Endodermal cell (in vitro differentiated cells): Measurements from ENCODE around the gene GOLGA2. TPM values are rescaled to one million over a fixed set of nuclear protein-coding genes. Genes with fewer than 3 reads are reported as not detected.

Source experiments
- DNase-seq: peaks from one replicate; pipeline ENCODE4 v3.0.0-alpha.2; 2017
- H3K27ac ChIP-seq: 2 replicates; pipeline ENCODE4 v1.5.1; 2013; ENCODE audit warnings: mild to moderate bottlenecking, low read depth, low read length, moderate library complexity
- H3K27me3 ChIP-seq: 2 replicates; pipeline ENCODE4 v1.6.1; 2013; ENCODE audit warnings: mild to moderate bottlenecking, low read length, moderate library complexity; ENCODE audit not compliant: insufficient read depth, control insufficient read depth, poor library complexity, severe bottlenecking
- H3K36me3 ChIP-seq: 2 replicates; pipeline ENCODE4 v1.7.0; 2013; ENCODE audit warnings: mild to moderate bottlenecking, low read length, moderate library complexity; ENCODE audit not compliant: control insufficient read depth, insufficient read depth
- H3K4me1 ChIP-seq: one replicate; pipeline ENCODE4 v1.7.0; 2013; ENCODE audit warnings: low read length; ENCODE audit not compliant: control insufficient read depth, insufficient read depth
- H3K4me3 ChIP-seq: 2 replicates; pipeline ENCODE4 v1.5.1; 2013; ENCODE audit warnings: mild to moderate bottlenecking, low read length, moderate library complexity
- H3K9ac ChIP-seq: 2 replicates; pipeline ENCODE4 v1.6.1; 2013; ENCODE audit warnings: mild to moderate bottlenecking, low read length, moderate library complexity; ENCODE audit not compliant: poor library complexity, severe bottlenecking; ENCODE audit errors: extremely low read depth
- H3K9me3 ChIP-seq: 2 replicates; pipeline ENCODE4 v1.6.1; 2013; ENCODE audit warnings: mild to moderate bottlenecking, low read length, moderate library complexity; ENCODE audit not compliant: control insufficient read depth
- H3K27ac Mint-ChIP-seq: 2 replicates; pipeline ENCODE4 v1.8.0; 2020; ENCODE audit warnings: mixed read lengths
- H3K27me3 Mint-ChIP-seq: 2 replicates; pipeline ENCODE4 v1.8.0; 2021; ENCODE audit warnings: mild to moderate bottlenecking, mixed read lengths; ENCODE audit not compliant: insufficient read depth
- H3K36me3 Mint-ChIP-seq: 2 replicates; pipeline ENCODE4 v1.8.0; 2020; ENCODE audit warnings: low read depth, mixed read lengths
- H3K4me1 Mint-ChIP-seq: 2 replicates; pipeline ENCODE4 v1.8.0; 2020; ENCODE audit warnings: mixed read lengths
- H3K4me3 Mint-ChIP-seq: 2 replicates; pipeline ENCODE4 v1.8.0; 2020; ENCODE audit warnings: mild to moderate bottlenecking, moderate library complexity, mixed read lengths
- H3K9me3 Mint-ChIP-seq: 2 replicates; pipeline ENCODE4 v1.8.0; 2020; ENCODE audit warnings: mild to moderate bottlenecking, mixed read lengths
- WGBS, 2 experiments: methylation state at CpG; one replicate each; pipeline versions ENCODE4 v1.1.5 to v1.1.7; 2013; ENCODE audit warnings: missing lambda C conversion rate in 2 of 2, mixed read lengths in 1 of 2; ENCODE audit not compliant: insufficient coverage in 1 of 2, insufficient read length in 1 of 2; 5-methylcytosine and 5-hydroxymethylcytosine counted together
- total RNA-seq, 2 donors: library from RNA; stranded (reverse); fragmentation: NEBNext Ultra II Directional in 1 of 2; extraction: Animal tissue kit (Norgen Biotek cat#: 25700) in 1 of 2; gene quantifications; 2 replicates in 1 of 2; 3 replicates in 1 of 2; pipeline ENCODE4 v1.2.1, GENCODE V29; 2021
- TF ChIP-seq, protein P1 (sequence below): fragments of 200-600 bp; sonication (generic); conservative IDR thresholded peaks from 2 replicates; pipeline ENCODE4 v1.5.0; 2021; ENCODE audit warnings: antibody characterized with exemption, mild to moderate bottlenecking

The GOLGA2 gene
- total RNA-seq, 2 donors from 2014 or later, result 91.9 to 101 TPM

DNA sequence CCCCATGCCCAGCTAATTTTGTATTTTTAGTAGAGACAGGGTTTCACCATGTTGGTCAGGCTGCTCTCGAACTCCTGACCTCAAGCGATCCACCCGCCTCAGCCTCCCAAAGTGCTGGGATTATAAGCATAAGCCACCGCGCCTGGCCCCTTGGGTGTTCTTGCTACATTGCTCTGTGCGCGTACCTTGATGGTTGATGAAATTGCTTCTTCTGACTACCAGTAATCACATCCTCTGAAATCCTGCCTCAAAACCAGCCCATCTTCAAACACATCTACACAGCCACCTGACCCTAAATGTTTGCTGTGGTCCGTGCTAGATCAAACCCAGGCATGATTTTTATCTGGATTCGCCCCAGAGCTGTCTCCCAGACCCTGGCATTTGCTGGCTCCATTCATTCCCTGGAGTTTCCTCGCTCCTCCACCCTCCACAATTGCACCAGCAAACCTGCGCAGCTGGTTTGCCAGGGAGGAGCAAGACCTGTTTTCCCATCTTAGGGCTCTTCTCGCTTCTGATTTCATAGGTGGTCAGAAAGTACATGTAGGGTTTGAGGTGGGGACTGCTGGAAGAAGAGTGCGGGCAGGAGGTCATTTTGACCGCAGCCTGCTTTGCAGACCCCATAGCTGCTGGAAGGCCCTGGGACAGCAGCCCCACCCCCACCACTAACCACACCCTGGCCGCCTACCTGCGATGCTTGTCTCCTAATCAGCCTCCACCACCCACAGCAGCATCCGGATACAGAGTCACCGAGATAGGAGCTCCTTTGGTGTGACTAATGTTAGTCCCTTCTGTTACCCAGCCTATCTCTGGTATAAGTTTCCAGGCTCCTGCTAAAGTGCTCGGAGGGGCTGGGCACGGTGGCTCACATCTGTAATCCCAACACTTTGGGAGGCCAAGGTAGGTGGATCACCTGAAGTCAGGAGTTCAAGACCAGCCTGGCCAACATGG lies 23.0 kb upstream of the GOLGA2 start:
- no peak for DNase-seq
- TF ChIP-seq, protein P1, sequence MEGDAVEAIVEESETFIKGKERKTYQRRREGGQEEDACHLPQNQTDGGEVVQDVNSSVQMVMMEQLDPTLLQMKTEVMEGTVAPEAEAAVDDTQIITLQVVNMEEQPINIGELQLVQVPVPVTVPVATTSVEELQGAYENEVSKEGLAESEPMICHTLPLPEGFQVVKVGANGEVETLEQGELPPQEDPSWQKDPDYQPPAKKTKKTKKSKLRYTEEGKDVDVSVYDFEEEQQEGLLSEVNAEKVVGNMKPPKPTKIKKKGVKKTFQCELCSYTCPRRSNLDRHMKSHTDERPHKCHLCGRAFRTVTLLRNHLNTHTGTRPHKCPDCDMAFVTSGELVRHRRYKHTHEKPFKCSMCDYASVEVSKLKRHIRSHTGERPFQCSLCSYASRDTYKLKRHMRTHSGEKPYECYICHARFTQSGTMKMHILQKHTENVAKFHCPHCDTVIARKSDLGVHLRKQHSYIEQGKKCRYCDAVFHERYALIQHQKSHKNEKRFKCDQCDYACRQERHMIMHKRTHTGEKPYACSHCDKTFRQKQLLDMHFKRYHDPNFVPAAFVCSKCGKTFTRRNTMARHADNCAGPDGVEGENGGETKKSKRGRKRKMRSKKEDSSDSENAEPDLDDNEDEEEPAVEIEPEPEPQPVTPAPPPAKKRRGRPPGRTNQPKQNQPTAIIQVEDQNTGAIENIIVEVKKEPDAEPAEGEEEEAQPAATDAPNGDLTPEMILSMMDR, result no peak
- no peaks in the 10 kb centered on the region for H3K4me1 Mint-ChIP-seq
- no peaks in the 10 kb centered on the region for H3K27me3 Mint-ChIP-seq
- H3K36me3 ChIP-seq, result no peaks in the 10 kb centered on the region
- no peaks in the 10 kb centered on the region for H3K27me3 ChIP-seq
- H3K4me3 Mint-ChIP-seq, result no peak overlapping the region
- no peak overlapping the region for H3K4me3 ChIP-seq
- 92 to 95% methylated on average over 16 to 20 of the region's 20 CpGs for WGBS, 2 experiments
- H3K27ac ChIP-seq, result no peak overlapping the region
- H3K4me1 ChIP-seq, result no peaks in the 10 kb centered on the region
- H3K27ac Mint-ChIP-seq, result no peak overlapping the region
- H3K9ac ChIP-seq, result no peak overlapping the region
- H3K36me3 Mint-ChIP-seq, result no peaks in the 10 kb centered on the region
- no peaks in the 10 kb centered on the region for H3K9me3 ChIP-seq
- no peaks in the 10 kb centered on the region for H3K9me3 Mint-ChIP-seq

- no peak overlapping the region for H3K4me3 Mint-ChIP-seq
- no peaks in the 10 kb centered on the region for H3K4me1 Mint-ChIP-seq
- no peaks in the 10 kb centered on the region for H3K9me3 ChIP-seq
- no peaks in the 10 kb centered on the region for H3K27me3 Mint-ChIP-seq
- 90 to 99% methylated on average over 2 of the region's 2 CpGs for WGBS, 2 experiments
- no peak overlapping the region for H3K4me3 ChIP-seq
- H3K9me3 Mint-ChIP-seq, result no peaks in the 10 kb centered on the region
- H3K36me3 Mint-ChIP-seq, result no peaks in the 10 kb centered on the region
- no peak overlapping the region for H3K9ac ChIP-seq
- H3K4me1 ChIP-seq, result no peaks in the 10 kb centered on the region
- H3K36me3 ChIP-seq, result no peaks in the 10 kb centered on the region
- no peak overlapping the region for H3K27ac ChIP-seq
- TF ChIP-seq, protein P1, result no peak
- no peaks in the 10 kb centered on the region for H3K27me3 ChIP-seq
- H3K27ac Mint-ChIP-seq, result no peak overlapping the region
- DNase-seq, result no peak
These were observed 21.5 kb upstream of the GOLGA2 start for GRCh38 chr9:128297221-128297773.

- no peak for DNase-seq
- Mint-ChIP-seq H3K27ac (no peak overlapping the region), H3K9me3 (no peaks in the 10 kb centered on the region), H3K4me3 (no peak overlapping the region), H3K36me3 (peaks cover 4% of the 10 kb centered on the region), H3K27me3 (no peaks in the 10 kb centered on the region), H3K4me1 (no peaks in the 10 kb centered on the region)
- WGBS, 2 experiments, result 92 to 97% methylated on average over 8 to 16 of the region's 16 CpGs
- Histone ChIP-seq H3K9me3 (no peaks in the 10 kb centered on the region), H3K4me1 (no peaks in the 10 kb centered on the region), H3K27ac (no peak overlapping the region), H3K27me3 (no peaks in the 10 kb centered on the region), H3K36me3 (no peaks in the 10 kb centered on the region), H3K9ac (no peak overlapping the region), H3K4me3 (no peak overlapping the region)
- TF ChIP-seq, protein P1, result no peak
These were observed 20.8 kb upstream of the GOLGA2 start for GRCh38 chr9:128296340-128297220.
